CD4-positive, alpha-beta T cell treated with Interleukin-4 for 1 hour (primary cell): ENCODE data around the gene PARD6A.
"Not testable (repeated sequence)": the region's sequence is repeated elsewhere in the genome, so short reads cannot be mapped to it uniquely, and the experiment has no call there.

ENCODE experiments used
- DNase-seq, 2 donors: peaks; one replicate each; pipeline ENCODE4 v3.0.0-alpha.2; 2020 to 2022

Gene PARD6A

DNA sequence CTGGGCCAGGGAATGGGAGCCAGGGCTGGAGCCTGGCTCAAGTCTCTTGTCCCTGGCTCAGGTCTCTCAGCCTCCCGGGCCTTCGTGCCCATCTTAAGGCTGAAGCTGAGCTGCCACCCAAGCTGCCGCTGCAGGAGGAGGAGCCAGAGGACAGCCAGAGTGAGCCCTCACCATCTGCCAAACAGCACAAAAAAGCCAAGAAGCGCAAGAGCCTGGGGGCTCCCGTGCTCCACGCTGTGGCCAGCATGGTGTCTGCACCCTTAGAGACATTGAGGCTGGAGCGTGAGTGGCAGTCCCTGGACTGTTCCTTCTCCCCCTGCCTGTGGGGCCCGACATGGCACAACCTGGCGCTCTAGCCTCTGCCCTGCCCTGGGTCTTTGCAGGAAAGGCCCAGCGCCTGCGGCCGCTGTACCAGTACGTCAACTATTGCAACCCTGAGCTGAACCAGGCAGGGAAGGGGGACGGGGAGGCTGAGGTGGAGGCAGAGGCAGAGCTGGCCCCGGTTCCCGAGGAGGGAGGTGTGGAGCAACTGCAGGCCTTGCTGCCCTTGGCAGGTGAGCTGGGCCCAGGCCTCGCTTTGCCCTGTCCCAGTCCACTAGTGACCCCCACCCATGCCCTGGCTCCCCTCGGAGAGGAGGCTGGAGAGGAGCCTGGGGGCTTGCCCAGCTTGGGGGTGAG is 7.2 kb downstream of the PARD6A start:
- DNase-seq: peak; percentile 89 to 90

DNA sequence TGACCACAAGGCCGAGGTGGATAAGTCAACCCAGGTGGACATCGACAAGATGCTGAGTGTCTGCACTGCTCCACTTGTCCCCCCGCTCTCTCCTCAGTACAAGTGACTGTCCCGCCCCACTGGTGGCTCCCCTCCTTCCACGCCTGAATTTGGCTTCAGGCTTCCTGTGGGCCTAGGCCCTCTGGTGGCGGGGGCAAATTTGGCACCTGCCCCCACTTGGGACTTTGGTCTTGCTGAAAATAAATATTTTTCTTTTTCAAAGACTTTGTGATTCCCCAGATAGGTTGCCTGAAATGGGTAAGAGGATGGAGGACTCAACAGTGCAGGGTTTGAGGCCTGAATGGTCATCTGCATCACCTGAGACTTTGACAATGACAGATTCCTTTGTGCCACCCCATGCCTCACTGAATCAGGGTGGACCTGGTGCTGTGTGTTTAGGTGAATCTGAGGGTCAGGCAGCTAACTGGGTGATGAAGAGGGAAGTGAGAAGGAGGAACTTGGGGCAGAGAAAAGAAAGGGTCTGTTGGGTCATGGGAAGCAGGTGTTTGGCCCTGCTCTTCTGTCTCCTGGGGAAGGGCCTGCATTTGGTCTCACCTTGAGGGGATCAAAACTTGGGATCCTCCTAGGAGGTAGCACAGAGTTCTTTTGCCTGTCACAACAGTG is 7.9 kb downstream of the PARD6A start:
- peak in 1 of 2 donors; percentile 31 for DNase-seq

DNA sequence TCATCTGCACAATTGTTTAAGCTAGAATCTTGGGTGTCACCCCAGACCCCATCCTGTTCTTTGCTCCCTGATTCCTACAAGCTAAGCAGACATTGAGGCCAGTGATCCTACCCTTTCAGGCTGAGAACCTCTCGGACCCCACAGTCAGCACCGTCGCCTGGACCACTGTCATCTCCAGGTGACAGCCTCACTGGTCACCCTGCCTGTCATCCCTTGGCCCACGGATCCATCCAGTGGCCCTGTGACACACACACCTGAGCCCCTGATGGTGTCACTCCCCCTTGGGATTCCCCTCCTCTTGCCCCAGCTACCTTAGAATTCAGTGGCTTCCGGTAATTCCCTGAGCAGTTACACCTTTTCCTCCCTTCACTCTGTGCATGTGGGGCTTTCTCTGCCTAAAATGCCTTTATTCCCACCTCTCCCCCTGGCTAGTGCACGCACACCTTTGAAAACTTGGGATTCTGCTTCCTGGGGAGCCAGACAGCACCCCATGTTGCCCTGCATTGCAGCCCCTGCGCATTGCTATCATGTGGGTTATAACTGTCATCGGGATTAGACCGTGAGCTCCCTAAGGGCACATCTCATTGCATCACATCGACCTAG is 8.8 kb downstream of the PARD6A start:
- DNase-seq: no peak

DNA sequence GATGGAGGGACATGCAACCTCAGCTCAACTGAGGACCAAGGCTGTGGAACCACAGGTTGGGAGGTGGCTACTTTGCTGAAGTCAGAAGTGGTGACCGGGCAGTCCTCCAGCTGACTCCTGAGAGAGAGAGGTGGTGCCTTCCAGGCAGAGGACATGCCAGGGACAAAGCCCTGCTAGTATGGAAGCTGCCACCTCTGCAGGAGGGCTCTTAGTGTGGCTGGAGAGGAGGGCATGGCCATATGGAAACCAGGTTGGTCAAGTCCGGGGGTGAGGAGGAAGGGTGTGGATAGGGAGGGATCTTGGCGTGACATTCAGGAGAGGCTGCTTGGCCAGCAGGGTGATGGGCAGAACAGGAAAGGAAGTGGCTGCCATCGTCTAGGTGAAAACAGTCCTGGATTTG is 11.5 kb downstream of the PARD6A start:
- DNase-seq: no peak

DNA sequence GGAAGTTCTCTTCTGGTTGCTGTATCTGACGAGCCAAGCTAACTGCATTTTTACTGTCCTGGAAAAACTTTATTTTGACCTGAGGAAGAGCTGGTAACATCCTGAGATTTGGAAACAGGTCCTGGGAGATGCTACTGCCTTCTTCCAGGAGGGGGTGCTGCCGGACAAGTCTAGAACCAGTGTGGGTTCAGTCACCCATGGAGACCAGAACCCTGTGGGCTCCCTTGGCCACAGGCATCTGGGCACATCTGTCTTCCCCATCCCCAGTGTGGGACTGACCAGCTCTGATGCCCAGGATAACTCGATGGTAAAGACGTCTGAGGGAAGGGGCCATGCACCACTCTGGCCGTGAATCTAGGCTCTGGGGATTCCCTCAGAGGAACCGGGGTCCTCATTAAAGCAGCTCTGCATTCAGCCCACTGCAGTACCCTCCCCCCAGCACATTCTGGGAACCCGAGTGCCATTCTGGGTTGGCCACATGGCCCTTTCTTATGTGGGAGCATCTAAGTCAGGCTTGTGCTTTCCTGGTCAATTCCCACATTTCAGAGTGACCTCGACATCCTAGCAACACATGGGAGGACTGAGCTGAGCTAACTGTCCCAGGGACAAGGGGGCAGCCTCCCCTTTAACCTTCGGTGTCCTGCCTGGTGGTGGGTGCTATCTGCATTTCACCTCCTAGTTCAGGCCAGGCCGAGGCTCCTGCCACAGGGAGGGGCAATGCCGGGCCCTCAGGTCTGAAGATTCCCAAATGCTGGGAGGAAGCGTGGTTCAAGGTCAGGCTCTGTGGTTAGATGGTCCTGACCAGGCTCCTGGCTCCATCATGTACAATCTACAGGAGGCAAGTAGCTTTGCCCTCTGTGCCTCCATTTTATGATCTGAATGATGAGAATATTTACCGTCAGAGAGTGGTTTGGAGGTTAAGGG is 12.2 kb downstream of the PARD6A start:
- peak; percentile 61 to 67 for DNase-seq

DNA sequence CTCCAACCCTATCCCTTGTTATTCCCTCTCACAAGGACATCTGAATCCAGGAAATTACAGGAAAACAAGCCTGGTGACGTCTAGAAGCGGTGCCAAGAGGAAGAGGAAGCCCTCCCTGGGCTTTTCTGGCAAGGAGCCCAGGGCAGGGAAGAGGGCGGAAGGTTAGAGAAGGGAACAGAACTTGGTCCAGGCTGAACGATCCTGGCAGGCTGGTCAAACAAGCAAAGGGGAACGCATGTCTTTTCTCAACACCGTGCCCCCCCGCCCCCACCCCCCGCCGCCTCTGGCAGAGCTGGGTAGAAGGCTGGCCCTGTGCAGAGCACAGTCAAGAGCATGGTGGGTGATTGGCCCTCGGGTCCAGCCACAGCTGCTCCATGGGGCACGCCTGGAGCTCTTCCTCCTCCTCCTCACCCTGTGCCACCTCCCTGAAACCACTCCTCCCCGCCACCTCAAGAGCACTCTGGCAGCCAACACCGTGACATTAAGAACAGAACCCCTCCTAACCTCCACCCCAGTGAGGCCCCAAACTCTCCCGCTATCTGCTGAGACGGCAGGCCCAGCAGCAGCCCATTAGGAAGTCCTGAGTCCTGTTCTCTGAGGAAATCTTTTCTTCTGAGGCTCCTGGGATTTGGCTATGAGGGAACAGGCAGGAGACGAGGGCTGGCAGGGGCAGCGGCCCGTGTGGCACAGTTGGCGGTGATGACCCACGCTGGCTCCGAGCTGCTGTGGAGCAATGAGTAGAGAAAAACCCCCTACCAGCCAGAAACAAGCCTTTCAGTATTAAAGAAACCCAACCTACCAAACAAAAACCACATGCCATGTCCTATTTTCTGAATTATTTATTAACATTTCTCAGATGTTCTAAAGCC is 13.2 kb downstream of the PARD6A start:
- peak in 1 of 2 donors; percentile 35 for DNase-seq

DNA sequence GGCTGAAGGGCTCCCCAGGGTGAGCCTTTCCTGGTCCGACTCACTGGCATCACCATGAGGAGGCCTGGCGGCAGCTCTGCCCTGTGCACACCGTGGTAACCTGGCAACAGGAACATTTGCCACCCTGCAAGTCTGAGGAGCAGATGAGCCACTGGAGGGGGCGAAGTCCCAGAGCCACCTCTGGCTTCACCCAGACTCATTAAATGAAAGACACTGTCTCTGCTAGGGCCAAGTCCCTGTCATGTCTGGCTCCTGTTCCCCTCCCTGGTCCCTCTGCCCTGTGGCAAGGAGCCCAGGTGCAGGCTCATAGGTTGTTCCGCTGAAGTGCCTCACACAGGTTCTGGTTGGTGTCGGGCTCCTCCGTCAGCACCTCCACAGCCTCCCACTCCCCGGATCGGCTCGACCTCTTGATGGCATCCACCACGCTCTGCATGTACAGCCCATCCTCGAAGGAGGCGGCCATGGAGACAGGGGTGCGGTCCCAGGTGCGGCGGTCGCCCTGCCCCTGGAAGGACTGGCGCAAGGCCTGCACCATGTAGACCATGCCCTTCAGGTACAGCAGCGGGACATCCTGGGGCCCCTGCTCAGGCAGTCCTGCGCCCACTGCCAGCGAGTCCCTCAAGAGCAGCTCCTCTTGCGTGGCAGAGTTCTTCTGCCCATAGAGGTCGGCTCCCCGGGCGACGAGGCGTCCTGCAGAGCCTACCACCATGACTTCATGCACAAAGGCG is 14.3 kb downstream of the PARD6A start:
- no peak for DNase-seq

DNA sequence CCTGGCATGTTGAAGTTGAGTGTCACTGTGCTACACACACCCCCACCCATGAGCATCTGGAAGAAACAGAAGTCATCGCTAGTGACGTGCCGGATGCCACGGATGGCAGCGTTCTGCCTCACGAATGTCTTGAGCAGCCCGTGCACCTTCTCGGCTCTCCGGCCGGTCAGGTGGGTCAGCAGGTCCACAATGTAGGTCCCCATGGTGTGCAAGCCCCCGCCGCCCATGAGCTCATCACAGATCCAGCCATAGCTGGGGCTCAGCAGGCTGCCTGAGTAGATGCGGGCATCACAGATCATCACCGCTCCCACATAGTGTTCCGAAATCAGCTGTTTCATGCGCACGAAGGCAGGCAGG is 14.8 kb downstream of the PARD6A start:
- no peak for DNase-seq

DNA sequence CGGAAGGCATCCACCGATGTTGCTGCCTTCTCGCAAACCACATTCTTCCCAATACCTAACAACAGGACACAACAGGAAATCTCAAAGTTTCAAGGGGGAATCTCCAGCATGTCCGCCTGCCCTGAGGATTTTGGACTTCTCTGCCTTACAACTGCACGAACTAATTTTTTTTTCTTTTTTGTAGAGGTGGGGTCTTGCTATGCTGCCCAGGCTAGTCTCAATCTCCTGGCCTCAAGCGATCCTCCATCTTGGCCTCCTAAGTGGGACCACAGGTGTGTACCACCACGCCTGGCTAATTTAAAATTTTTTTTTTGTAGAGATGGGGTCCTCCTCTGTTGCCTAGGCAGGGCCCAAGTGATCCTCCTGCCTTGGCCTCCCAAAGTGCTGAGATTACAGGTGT is 15.2 kb downstream of the PARD6A start:
- no peak for DNase-seq

DNA sequence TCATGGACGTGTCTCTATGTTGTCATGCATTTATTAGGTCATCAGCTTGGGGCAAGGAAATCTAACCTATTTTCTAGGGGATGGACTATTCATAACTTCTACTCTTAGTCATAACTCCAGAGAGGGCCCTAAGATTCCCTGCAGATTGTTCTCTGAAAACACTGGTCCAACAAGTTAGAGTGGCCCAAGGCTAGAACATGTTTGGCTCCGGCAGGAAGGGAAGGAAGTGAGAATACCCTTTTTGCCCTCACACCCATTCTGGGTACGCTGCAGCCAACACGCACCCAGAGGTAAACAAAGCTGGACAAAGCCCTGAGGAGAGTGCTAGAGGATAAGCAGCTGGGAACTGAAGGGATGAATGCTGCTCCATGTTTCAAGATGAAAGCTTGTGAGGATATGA is 15.8 kb downstream of the PARD6A start:
- no peak for DNase-seq

DNA sequence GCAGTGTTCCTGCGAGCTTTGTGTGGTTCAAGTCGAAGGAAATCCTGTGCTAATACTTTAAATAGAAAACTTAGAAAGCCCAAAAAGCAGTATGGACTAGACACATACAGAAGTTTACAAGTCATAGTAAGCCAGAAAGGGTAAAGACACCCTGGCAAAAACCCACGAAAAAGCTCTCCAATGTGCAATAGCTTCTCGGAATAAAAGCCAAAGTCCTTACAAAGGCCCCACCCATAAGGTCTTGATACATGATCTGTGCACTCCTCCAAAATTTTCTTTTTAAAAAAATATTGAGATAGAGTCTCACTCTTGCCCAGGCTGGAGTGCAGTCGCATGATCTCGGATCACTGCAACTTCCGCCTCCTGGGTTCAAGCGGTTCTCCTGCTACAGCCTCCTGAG is 16.2 kb downstream of the PARD6A start:
- no peak for DNase-seq

DNA sequence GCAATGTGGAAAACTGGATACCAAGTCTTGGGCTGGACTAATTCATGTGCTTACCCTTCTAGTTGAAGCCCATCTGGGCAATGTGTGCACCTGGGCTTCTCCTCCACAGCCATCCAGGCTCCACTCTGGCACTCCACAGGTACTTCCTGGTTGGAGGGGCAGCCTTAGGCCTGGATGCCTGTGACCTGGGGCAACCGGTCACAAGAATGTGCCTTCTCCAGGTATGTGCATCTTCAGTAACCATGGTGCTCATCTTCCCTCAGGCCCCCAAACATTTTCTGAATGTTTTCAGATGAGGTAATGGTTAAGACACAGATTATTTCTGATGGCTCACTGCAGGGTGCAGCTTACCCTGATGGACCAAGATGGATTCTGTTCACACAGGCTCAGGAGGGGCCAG is 17.0 kb downstream of the PARD6A start:
- DNase-seq: no peak

DNA sequence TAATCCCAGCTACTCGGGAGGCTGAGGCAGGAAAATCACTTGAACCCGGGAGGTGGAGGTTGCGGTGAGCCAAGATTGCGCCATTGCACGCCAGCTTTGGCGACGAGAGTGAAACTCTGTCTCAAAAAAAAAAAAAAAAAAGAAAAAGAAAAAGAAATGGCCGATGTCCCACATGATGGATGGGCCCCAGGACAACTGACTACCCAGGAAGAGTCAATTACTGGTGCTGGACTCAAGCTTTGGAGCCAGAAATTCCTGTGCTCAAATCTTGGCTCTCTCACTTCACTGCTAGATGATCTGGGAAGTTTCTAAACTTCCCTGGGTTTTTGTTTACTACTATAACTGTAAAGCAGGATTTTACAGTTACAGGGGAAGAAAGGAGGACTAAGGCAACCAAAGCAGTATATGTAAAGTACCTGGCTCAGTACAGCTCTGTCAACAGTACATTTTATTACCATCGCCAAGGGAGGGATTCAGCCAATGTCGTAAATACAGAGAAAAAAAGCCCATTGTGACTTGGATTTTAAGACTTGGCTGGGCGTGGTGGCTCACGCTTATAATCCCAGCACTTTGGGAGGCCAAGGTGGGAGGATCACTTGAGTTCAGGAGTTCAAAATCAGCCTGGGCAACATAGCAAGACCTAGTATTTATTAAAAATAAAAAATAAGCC is 17.7 kb downstream of the PARD6A start:
- no peak for DNase-seq

DNA sequence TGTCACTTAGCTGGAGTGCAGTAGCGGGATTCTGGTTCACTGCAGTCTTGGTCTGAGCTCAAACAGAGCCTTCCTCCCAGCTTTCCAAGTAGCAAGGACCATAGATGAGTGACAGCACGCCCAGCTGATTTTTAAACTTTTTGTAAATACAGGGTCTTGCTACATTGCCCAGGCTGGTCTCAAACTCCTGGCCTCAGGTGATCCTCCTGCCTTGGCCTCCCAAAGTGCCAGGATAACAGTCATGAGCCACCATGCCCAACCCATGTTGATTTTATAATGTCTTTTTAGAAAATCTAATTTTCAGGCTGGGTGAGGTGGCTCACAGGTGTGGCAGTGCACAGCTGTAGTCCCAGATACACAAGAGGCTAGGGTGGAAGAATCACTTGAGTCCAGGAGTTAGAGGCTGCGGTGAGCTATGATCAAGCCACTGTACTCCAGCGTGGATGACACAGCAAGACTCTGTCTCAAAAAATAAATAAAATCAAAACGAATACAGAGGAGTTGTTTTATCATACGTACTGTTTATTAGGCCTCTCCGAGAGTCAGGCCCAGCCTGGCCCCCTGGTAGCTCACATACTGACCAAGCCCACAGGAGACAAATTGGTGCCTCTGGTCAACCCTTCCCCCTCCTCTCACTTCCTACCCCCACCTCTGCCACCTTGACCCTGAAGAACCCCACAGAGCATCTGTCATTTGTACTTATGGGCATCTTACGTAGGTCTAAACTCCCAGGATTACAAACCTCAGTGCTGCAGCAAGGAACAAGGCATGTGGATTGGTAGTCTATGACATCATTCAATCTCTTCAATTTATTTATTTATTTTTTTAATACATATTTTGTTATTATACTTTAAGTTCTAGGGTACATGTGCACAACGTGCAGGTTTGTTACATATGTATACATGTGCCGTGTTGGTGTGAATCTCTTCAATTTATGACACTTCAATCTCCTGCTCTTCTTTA is 19.5 kb downstream of the PARD6A start:
- DNase-seq: no peak

DNA sequence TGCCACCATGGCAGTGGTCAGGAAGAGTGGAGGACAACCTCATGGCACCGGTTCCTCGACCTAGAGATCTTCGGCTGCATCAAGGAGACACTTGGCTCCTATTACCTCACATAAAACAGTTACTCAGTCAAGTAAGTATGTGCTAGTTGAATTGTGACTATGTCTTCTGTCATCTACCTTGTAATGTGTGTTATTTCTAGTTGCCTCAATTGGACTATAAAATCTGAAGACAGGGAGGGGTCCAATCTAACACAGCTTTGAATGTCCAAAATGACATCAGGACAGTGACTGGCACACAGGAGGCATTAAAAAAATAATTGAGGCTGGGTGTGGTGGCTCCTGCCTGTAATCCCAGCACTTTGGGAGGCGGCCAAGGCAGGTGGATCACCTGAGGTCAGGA is 23.0 kb downstream of the PARD6A start:
- DNase-seq: no peak

DNA sequence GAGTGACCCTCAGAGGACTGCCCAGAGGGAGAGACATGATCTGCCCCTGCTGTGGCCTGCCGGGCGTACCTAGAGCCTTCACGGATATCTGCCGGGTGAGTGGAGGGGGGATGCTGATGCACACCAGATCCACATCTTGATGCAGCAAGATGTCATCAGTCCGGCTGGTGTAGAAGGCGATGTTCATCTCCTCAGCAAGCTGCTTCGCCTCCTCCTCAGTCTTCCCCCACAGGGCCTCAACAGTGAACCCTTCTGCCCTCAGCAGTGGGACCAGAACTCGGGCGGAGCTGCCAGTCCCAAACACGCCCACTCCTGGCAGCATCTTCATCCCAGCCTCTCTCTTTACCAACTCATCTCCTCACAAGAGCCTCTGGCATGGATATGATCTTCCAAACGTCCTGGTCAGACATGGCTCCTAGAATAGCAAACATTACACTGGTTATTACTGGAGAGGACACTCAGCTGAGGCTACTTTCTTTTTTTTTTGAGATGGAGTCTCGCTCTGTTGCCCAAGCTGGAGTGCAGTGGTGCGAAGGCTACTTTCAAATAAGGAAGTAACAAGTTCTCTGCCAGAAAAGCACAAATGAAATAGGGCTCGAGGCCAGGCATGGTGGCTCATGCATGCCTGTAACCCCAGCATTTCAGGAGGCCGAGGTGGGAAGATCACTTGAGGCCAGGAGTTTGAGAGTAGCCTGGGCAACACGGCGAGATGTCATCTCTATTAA is 24.8 kb downstream of the PARD6A start:
- no peak for DNase-seq

DNA sequence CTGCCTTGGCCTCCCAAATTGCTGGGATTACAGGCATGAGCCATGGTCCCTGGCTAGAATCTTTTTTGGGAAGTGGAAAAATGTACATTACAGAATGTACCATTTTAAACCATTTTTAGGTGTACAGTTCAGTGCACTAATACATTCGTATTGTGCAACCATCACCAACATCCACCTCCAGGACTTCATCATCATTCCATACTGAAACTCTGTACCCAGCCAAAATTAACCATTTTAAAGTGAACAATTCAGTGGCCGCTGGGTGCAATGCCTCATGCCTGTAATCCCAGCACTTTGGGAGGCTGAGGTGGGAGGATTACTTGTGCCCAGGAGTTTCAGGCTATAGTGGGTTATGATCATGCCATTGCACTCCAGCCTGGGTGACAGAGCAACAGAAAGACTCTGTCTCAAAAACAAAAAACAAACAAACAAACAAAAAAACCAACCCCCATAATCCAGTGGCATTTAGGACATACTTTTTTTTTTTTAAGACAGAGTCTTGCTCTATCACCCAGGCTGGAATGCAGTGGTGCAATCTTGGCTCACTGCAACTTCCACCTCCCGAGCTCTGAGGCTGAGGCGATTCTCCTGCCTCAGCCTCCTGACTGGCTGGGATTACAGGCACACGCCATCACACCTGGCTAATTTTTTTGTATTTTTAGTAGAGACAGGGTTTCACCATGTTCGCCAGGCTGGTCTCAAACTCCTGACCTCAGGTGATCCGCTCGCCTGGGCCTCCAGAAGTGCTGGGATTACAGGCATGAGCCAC is 32.9 kb downstream of the PARD6A start:
- not testable (repeated sequence) for DNase-seq

DNA sequence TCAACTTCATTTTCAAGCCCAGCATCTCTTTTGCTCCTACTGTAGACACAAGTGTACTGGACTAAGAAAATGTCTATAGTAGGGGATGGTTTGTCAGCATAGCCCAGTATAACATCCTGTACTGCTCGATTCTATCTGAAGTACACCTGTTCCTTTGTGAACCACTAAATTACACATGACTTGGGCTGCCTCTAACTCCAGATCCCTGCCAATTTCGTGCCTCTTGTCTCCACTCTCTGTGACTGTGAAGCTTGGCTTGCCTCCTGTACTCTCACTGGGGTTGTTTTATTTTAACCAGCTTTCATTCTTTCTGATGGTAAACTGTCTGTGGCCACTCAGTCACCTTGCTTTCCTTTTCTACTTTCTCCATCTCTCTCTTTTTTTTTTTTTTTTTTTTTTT is 33.9 kb downstream of the PARD6A start:
- DNase-seq: no peak
